Loucy (cell line): ENCODE results near the gene TARM1.

Source experiments
- EZH2phosphoT487 ChIP-seq: fragments of 200-600 bp; IDR thresholded peaks from 2 replicates; pipeline ENCODE4 v1.6.1; 2018; ENCODE audit warnings: antibody characterized with exemption, mild to moderate bottlenecking, moderate library complexity, borderline replicate concordance
- TF ChIP-seq, protein P1 (sequence below): fragments of 200-600 bp; sonication (generic); conservative IDR thresholded peaks from 2 replicates; pipeline ENCODE4 v1.5.1; 2014; ENCODE audit warnings: mild to moderate bottlenecking, antibody characterized with exemption, low read length

GRCh38 chr19:54069470-54069869, 11.7 kb downstream of the TARM1 start:
- TF ChIP-seq, protein P1, sequence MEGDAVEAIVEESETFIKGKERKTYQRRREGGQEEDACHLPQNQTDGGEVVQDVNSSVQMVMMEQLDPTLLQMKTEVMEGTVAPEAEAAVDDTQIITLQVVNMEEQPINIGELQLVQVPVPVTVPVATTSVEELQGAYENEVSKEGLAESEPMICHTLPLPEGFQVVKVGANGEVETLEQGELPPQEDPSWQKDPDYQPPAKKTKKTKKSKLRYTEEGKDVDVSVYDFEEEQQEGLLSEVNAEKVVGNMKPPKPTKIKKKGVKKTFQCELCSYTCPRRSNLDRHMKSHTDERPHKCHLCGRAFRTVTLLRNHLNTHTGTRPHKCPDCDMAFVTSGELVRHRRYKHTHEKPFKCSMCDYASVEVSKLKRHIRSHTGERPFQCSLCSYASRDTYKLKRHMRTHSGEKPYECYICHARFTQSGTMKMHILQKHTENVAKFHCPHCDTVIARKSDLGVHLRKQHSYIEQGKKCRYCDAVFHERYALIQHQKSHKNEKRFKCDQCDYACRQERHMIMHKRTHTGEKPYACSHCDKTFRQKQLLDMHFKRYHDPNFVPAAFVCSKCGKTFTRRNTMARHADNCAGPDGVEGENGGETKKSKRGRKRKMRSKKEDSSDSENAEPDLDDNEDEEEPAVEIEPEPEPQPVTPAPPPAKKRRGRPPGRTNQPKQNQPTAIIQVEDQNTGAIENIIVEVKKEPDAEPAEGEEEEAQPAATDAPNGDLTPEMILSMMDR, result no peak
- TF ChIP-seq EZH2phosphoT487, result no peak
